NT2/D1 (cell line): Measurements from ENCODE around the gene LRRC23.
"Not testable (repeated sequence)": the region's sequence is repeated elsewhere in the genome, so short reads cannot be mapped to it uniquely, and the experiment has no call there.

Source experiments
- DNase-seq: peaks from one replicate; pipeline ENCODE4 v3.0.0-alpha.2; 2011; ENCODE audit warnings: low read depth, low spot score
- H3K27me3 ChIP-seq: 2 replicates; pipeline ENCODE4 v1.6.0; 2011; ENCODE audit warnings: mild to moderate bottlenecking; ENCODE audit not compliant: insufficient read length, insufficient read depth
- H3K36me3 ChIP-seq: 2 replicates; pipeline ENCODE4 v1.6.1; 2011; ENCODE audit warnings: mild to moderate bottlenecking, low read length, mixed read lengths; ENCODE audit not compliant: insufficient read depth, insufficient read length
- H3K4me1 ChIP-seq: 2 replicates; pipeline ENCODE4 v1.5.1; 2011; ENCODE audit not compliant: insufficient read depth, insufficient read length
- H3K4me3 ChIP-seq: 2 replicates; pipeline ENCODE4 v1.5.1; 2011; ENCODE audit warnings: low read depth; ENCODE audit not compliant: insufficient read length
- H3K9ac ChIP-seq: 2 replicates; pipeline ENCODE4 v1.6.0; 2011; ENCODE audit warnings: low read depth; ENCODE audit not compliant: insufficient read length
- H3K9me3 ChIP-seq: 2 replicates; pipeline ENCODE4 v1.5.1; 2011; ENCODE audit warnings: mild to moderate bottlenecking, low read length; ENCODE audit not compliant: insufficient read depth
- SUZ12 ChIP-seq: IDR thresholded peaks from 2 replicates; pipeline ENCODE4 v1.6.1; 2011; ENCODE audit not compliant: insufficient read length, insufficient read depth; ENCODE audit errors: extremely low read depth
- YY1 ChIP-seq: IDR thresholded peaks from 2 replicates; pipeline ENCODE4 v1.6.1; 2011; ENCODE audit not compliant: insufficient read length, insufficient read depth
- ZNF274 ChIP-seq: IDR thresholded peaks from 2 replicates; pipeline ENCODE4 v1.6.1; 2011; ENCODE audit warnings: mild to moderate bottlenecking, low read depth, low read length

Gene LRRC23

DNA sequence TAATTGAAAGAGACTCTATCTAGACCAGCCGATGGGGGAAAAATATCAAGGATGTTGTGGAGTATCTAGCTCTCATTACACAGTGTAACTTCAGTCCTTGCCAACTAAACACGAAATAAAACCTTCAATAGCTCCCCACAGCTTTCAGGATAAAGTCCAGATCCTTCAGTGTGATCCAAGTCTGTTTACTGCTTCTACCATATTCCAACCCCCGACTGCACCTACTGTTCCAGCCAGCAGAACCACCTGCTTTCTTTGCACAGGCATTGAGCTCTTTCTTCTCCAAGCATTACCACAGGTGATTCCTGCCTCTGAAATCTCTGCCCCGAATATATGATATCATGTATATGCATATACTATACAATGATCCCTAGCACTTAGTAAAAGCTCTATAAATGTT lies 2.2 kb upstream of the LRRC23 start:
- Histone ChIP-seq H3K4me3 (no peak overlapping the region), H3K4me1 (peaks cover 10% of the 10 kb centered on the region), H3K36me3 (peaks cover 5% of the 10 kb centered on the region), H3K27me3 (peaks cover 14% of the 10 kb centered on the region), H3K9ac (no peak overlapping the region), H3K9me3 (no peaks in the 10 kb centered on the region)
- no peak for TF ChIP-seq ZNF274
- no peak for TF ChIP-seq YY1
- no peak for TF ChIP-seq SUZ12
- no peak for DNase-seq

DNA sequence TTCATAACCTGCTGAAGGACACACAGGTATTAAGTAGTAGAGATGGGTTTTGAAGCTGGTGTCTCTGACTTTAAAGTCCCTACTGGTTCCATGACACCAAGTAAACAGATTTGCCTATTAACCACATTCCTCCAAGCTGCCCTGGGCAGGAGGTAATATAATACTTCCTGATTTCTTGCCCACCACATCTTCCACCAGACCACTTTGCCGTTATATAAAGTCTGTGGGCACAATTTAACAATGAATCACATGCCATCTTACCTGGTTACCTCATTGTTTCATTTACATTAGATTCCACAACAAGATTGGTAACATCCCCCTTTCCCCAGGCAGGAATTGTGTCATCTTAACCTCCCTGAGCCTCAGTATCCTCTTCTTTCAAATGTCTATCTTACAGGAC lies 900 bp upstream of the LRRC23 start:
- no peaks in the 10 kb centered on the region for H3K9me3 ChIP-seq
- no peak for TF ChIP-seq SUZ12
- TF ChIP-seq ZNF274, result no peak
- no peak for TF ChIP-seq YY1
- peaks cover 14% of the 10 kb centered on the region for H3K27me3 ChIP-seq
- H3K4me1 ChIP-seq, result peaks cover 10% of the 10 kb centered on the region
- H3K36me3 ChIP-seq, result peaks cover 5% of the 10 kb centered on the region
- no peak for DNase-seq
- H3K9ac ChIP-seq, result no peak overlapping the region
- no peak overlapping the region for H3K4me3 ChIP-seq

DNA sequence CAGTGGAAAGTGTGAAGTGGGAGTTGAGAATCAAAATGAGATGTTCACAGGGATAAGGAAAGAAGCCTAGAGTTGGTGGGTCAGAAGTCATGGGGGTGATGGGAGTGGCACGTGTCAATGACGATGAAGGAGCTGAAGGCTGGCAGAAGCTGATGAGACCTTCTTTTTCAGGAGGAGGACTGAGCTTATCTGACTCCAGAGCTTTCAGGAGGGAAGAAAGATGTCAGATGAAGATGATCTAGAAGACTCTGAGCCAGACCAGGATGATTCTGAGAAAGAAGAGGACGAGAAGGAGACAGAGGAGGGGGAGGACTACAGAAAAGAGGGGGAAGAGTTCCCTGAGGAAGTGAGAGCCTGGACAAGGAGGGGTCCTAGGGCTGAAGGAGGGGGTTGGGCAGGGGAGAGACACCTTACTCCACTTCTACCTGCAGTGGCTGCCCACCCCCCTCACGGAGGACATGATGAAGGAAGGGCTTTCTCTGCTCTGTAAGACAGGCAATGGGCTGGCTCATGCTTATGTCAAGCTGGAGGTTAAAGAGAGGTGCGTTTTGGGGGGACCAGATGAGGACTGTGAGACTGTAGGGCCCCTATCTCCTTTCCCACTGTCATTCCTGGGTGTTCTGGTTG lies 905 bp downstream of the LRRC23 start:
- Histone ChIP-seq H3K36me3 (peaks cover 5% of the 10 kb centered on the region), H3K4me3 (peak overlapping the region; percentile 62), H3K9me3 (no peaks in the 10 kb centered on the region), H3K4me1 (peaks cover 10% of the 10 kb centered on the region), H3K9ac (peak overlapping the region; percentile 84), H3K27me3 (peaks cover 14% of the 10 kb centered on the region)
- TF ChIP-seq SUZ12, result no peak
- no peak for TF ChIP-seq YY1
- TF ChIP-seq ZNF274, result no peak
- DNase-seq, result no peak

DNA sequence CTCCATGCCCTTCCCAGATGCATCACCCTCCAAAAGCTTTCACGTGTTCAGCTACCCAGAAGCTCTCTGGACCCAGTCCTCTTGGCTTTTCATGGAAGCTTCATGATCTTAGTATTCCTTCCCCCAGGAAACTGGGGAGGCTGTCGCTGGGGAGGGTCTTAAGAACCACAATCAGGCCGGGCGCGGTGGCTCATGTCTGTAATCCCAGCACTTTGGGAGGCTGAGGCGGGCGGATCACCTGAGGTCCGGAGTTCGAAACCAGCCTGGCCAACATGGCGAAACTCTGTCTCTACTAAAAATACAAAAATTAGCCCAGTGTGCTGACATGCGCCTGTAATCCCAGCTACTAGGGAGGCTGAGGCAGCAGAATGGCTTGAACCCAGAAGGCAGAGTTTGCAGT lies 3.5 kb downstream of the LRRC23 start:
- not testable (repeated sequence) for H3K9me3 ChIP-seq, DNase-seq, H3K4me3 ChIP-seq, H3K36me3 ChIP-seq, H3K9ac ChIP-seq
- Histone ChIP-seq H3K27me3 (peaks cover 14% of the 10 kb centered on the region), H3K4me1 (peaks cover 15% of the 10 kb centered on the region)

DNA sequence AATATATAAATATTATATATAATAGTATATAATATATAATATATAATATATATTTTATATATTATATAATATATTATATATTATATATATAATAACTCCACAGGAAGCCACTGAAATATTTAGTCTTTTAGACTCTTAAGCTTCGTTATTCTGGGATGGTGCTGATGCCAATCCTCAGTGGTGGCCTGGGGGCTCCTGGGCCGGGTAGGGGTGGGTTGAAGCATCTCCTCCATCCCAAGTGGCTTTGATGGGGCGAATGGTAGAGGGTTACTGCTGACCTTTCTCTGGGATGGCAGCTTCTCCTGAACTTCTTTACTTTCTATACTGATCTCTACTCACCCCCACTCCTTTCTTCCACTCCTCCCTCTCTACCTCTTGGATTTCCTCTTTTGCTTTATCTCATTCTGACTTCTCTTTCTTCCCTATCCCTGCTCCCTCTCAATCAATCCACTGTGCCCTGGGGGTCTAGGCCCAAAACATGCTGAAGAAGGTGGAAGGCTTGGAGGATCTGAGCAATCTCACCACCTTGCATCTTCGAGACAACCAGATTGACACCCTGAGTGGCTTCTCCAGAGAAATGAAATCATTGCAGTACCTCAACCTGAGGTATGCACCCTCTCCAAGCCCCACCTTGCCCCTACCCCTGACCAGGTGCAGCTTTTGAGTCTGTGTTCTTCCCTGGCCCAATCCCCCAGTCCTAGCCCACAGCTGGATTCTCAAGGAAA lies 5.0 kb downstream of the LRRC23 start:
- no peak overlapping the region for H3K4me3 ChIP-seq
- TF ChIP-seq ZNF274 (no peak), SUZ12 (no peak), YY1 (no peak)
- H3K27me3 ChIP-seq, result peaks cover 16% of the 10 kb centered on the region
- no peak for DNase-seq
- H3K36me3 ChIP-seq, result peaks cover 5% of the 10 kb centered on the region
- no peaks in the 10 kb centered on the region for H3K9me3 ChIP-seq
- H3K4me1 ChIP-seq, result peaks cover 15% of the 10 kb centered on the region
- H3K9ac ChIP-seq, result no peak overlapping the region

DNA sequence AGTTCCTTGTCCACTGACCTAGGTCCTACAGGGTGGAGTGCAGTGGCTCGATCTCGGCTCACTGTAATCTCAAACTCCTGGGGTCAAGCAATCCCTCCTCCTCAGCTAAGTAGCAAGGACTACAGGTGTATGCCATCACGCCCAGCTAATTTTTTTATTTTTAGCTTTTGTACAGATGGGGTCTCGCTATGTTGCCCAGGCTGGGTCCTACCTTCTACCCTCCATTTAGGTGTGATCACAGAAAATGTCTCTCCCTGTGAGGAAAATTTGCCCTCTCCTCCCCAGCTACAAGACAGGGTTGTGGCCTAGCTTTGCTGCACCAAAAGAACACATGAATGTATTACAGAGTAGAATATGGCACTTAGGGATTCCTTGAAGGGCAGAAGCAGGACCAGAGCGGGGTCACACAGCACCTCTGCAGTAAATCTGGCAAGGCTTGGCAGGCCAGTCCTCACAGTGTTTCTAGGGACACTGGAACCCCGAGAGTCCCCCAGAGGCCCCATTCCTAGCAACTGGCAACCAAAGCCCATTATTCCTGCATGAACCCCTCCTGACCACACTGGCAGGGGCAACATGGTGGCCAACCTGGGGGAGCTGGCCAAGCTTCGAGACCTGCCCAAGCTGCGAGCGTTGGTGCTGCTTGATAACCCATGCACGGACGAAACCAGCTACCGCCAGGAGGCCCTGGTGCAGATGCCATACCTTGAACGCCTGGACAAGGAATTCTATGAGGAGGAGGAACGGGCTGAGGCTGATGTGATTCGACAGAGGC lies 7.7 kb downstream of the LRRC23 start:
- DNase-seq, result no peak
- Histone ChIP-seq H3K4me3 (no peak overlapping the region), H3K9me3 (no peaks in the 10 kb centered on the region), H3K27me3 (peaks cover 9% of the 10 kb centered on the region), H3K9ac (peak overlapping the region; percentile 29), H3K4me1 (peaks cover 22% of the 10 kb centered on the region), H3K36me3 (peaks cover 15% of the 10 kb centered on the region)
- no peak for TF ChIP-seq SUZ12
- TF ChIP-seq ZNF274, result no peak
- no peak for TF ChIP-seq YY1
